Mesendoderm (in vitro differentiated cells): ENCODE measurements around the gene PARVB.
A peak's percentile ranks its signal among the peaks of the same experiment; 100 is the strongest.

ENCODE experiments used
- DNase-seq: peaks from one replicate; pipeline ENCODE4 v3.0.0; 2013
- H2AK5ac ChIP-seq: 2 replicates; pipeline ENCODE4 v1.6.1; 2013; ENCODE audit warnings: low read length, inconsistent platforms
- H2BK120ac ChIP-seq: 2 replicates; pipeline ENCODE4 v1.6.1; 2013; ENCODE audit warnings: low read depth, mild to moderate bottlenecking, low read length, moderate library complexity, mixed read lengths
- H2BK15ac ChIP-seq: replicated peaks from 2 replicates; pipeline ENCODE4 v1.6.1; 2013; ENCODE audit warnings: low read depth, mild to moderate bottlenecking, moderate library complexity
- H2BK5ac ChIP-seq: 2 replicates; pipeline ENCODE4 v1.6.1; 2013; ENCODE audit warnings: low read length, inconsistent platforms
- H3K18ac ChIP-seq: 2 replicates; pipeline ENCODE4 v1.6.1; 2013; ENCODE audit warnings: mild to moderate bottlenecking, low read length, mixed read lengths
- H3K23ac ChIP-seq: one replicate; pipeline ENCODE4 v1.6.1; 2013; ENCODE audit warnings: low read length
- H3K27ac ChIP-seq: 2 replicates; pipeline ENCODE4 v1.5.1; 2013; ENCODE audit warnings: low read depth, mild to moderate bottlenecking, inconsistent platforms, low read length, moderate library complexity
- H3K27me3 ChIP-seq: 2 replicates; pipeline ENCODE4 v1.6.1; 2013; ENCODE audit warnings: low read length, control low read depth, mild to moderate bottlenecking, inconsistent platforms; ENCODE audit not compliant: insufficient read depth, poor library complexity
- H3K36me3 ChIP-seq: 2 replicates; pipeline ENCODE4 v1.6.1; 2013; ENCODE audit warnings: low read length, inconsistent platforms; ENCODE audit not compliant: control insufficient read depth, insufficient read depth
- H3K4ac ChIP-seq: one replicate; pipeline ENCODE4 v1.6.1; 2013; ENCODE audit warnings: low read depth, mild to moderate bottlenecking, low read length, moderate library complexity
- H3K4me1 ChIP-seq: 2 replicates; pipeline ENCODE4 v1.6.1; 2013; ENCODE audit warnings: low read depth, low read length, inconsistent platforms; ENCODE audit not compliant: control insufficient read depth
- H3K4me2 ChIP-seq: 2 replicates; pipeline ENCODE4 v1.6.1; 2013; ENCODE audit warnings: low read length
- H3K4me3 ChIP-seq: 2 replicates; pipeline ENCODE4 v1.5.1; 2013; ENCODE audit warnings: mild to moderate bottlenecking, low read length
- H3K56ac ChIP-seq: one replicate; pipeline ENCODE4 v1.6.1; 2013; ENCODE audit warnings: low read length
- H3K79me1 ChIP-seq: 2 replicates; pipeline ENCODE4 v1.6.1; 2013; ENCODE audit warnings: low read length, inconsistent platforms
- H3K79me2 ChIP-seq: 2 replicates; pipeline ENCODE4 v1.6.1; 2013; ENCODE audit warnings: mild to moderate bottlenecking, low read length; ENCODE audit not compliant: control insufficient read depth, insufficient read depth
- H3K9ac ChIP-seq: 2 replicates; pipeline ENCODE4 v1.6.1; 2013; ENCODE audit warnings: low read length, inconsistent platforms
- H4K5ac ChIP-seq: one replicate; pipeline ENCODE4 v1.6.1; 2013; ENCODE audit warnings: low read length
- H4K8ac ChIP-seq: one replicate; pipeline ENCODE4 v1.6.1; 2013; ENCODE audit warnings: low read depth, mild to moderate bottlenecking, control low read depth, low read length, moderate library complexity
- WGBS: extraction: QIAGEN DNeasy Blood & Tissue Kit; methylation state at CpG from one replicate; pipeline ENCODE4 v1.1.7; 2013; ENCODE audit warnings: low lambda C conversion rate, missing lambda C conversion rate; ENCODE audit not compliant: insufficient coverage; ENCODE audit errors: extremely low coverage; 5-methylcytosine and 5-hydroxymethylcytosine counted together

The PARVB gene

DNA sequence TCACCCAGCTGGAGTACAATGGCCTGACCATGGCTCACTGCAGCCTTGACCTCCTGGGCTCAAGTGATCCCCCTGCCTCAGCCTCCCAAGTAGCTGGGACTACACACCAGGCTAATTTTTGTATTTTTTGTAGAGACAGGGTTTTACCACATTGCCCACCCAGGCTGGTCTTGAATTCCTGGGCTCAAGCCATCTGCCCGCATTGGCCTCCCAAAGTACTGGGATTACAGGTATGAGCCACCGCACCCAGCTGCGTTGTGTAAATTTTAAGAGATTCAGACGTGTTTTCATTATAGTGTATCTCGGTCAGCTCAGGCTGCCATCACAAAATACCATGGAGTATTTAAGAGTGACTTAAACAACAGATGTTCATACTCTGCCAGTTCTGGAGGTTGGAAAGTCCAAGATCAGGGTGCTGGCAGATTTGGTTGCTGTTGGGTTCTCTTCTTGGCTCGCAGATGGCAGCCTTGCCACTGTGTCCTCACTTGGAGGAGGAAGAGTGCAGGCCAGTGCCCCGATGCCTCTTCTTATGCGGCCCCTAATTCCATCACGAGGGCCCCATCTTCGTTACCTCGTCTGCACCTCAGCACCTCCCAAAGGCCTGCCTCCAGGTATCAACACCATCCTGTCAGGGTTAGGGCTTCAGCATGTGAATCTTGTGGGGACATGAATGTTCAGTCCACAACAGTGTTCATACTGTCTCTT lies 32.6 kb upstream of the PARVB start:
- Histone ChIP-seq H2BK15ac (no peak overlapping the region), H3K18ac (no peak overlapping the region), H3K56ac (no peak overlapping the region), H2AK5ac (no peak overlapping the region), H3K79me2 (no peaks in the 10 kb centered on the region), H3K4me2 (no peak overlapping the region), H3K27ac (no peak overlapping the region), H4K5ac (no peak overlapping the region), H4K8ac (no peak overlapping the region), H3K4me1 (no peaks in the 10 kb centered on the region), H3K27me3 (no peaks in the 10 kb centered on the region), H3K36me3 (peaks cover 4% of the 10 kb centered on the region), H3K4me3 (no peak overlapping the region), H2BK120ac (no peak overlapping the region), H3K23ac (no peak overlapping the region), H3K9ac (no peak overlapping the region), H3K4ac (no peak overlapping the region), H3K79me1 (no peaks in the 10 kb centered on the region), H2BK5ac (no peak overlapping the region)
- WGBS = no CpG with 5 or more reads among the region's 11 CpGs
- DNase-seq = no peak

DNA sequence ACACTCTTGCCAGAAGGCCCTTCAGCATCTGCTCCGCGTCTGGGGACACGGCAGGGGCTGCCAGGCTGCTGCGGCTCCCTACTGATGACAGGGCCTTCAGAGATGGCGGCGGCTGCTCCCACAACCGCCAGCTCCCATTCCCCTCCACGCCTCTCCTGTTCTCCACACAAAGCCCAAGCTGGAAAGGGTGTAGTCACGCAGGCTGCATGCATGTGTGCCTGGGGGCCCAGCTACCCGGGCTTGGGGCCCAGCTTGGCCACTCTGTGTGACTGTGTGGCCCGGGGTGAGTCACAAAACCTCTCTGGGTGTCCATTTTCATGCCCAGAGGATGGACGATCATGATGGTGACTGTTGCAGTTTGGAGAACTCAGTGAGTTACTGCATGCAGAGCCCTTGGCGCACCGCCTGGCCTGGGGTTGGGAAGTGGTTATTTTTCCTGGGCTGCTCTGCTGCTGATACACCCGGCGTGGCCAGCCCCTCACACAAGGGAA lies 31.7 kb upstream of the PARVB start:
- Histone ChIP-seq H3K4me2 (no peak overlapping the region), H3K79me2 (no peaks in the 10 kb centered on the region), H3K27me3 (no peaks in the 10 kb centered on the region), H2AK5ac (no peak overlapping the region), H3K4me3 (no peak overlapping the region), H3K18ac (no peak overlapping the region), H3K9ac (no peak overlapping the region), H3K79me1 (no peaks in the 10 kb centered on the region), H4K5ac (no peak overlapping the region), H3K36me3 (peaks cover 4% of the 10 kb centered on the region), H3K27ac (no peak overlapping the region), H2BK15ac (no peak overlapping the region), H2BK120ac (no peak overlapping the region), H3K4me1 (no peaks in the 10 kb centered on the region), H3K4ac (no peak overlapping the region), H4K8ac (no peak overlapping the region), H3K56ac (no peak overlapping the region), H2BK5ac (no peak overlapping the region), H3K23ac (no peak overlapping the region)
- no CpG with 5 or more reads among the region's 16 CpGs for WGBS
- DNase-seq = no peak

DNA sequence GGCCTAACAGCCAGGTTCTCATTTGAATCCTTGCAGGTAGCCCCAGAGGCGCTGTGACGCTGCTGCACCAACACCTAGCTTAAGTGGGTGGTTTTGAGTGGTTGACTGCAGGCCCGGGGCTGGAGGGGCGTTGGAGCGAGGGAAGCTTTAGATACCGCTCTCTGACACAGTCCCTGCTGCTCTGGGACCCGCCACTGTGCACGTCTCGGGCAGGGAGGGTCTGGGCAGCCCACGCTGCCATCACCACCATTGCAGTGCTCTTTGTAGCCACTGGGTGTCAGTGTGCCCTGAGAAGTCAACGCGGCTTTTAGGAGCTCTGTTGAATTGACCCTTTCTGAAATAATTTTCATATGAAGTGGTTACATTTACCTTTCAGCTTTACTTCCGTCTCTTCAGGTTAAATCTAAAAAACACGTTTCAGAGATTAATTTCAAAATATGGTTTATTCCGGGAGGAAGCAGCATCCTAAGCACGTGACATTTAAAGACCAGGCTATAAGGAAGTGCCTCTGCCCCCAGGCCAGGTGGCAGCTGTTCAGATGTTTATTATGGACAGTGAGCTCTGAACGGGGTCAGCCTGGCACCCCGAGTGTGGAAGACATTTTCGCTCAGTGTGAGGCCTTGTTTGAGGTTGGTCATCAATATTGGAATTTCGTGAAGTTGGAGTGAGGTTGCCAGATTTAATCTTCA lies 30.9 kb upstream of the PARVB start:
- H3K79me2 ChIP-seq = no peaks in the 10 kb centered on the region
- no peak overlapping the region for H2BK15ac ChIP-seq
- H3K36me3 ChIP-seq = peaks cover 4% of the 10 kb centered on the region
- H2BK120ac ChIP-seq = no peak overlapping the region
- no peaks in the 10 kb centered on the region for H3K4me1 ChIP-seq
- no peaks in the 10 kb centered on the region for H3K79me1 ChIP-seq
- no peak overlapping the region for H3K18ac ChIP-seq
- no peak overlapping the region for H4K8ac ChIP-seq
- no peak overlapping the region for H3K27ac ChIP-seq
- no peak overlapping the region for H3K4me3 ChIP-seq
- WGBS = no CpG with 5 or more reads among the region's 20 CpGs
- no peak overlapping the region for H4K5ac ChIP-seq
- no peak overlapping the region for H3K4ac ChIP-seq
- H3K9ac ChIP-seq = no peak overlapping the region
- no peak overlapping the region for H2AK5ac ChIP-seq
- peak; percentile 75 for DNase-seq
- no peak overlapping the region for H2BK5ac ChIP-seq
- H3K56ac ChIP-seq = no peak overlapping the region
- H3K4me2 ChIP-seq = no peak overlapping the region
- H3K27me3 ChIP-seq = no peaks in the 10 kb centered on the region
- H3K23ac ChIP-seq = no peak overlapping the region

DNA sequence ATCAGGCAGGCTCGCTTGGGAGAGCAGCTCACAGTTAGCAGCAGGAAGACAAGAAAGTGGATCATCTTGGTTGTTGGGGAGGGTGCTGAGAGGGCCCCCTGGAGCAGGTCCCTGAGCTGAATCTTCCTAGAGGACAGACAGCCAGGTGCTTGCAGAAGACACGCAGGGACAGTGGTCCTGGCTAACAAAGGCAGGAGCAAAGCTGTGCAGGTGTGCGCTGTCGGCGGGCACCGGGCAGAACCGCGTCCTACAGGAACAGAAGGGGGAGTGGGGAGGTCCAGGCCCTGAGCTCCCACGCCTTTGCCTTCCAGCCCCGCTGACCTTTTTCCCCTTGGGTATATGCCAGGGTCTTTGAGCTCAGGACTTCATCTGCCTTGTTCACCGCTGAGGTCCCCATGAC lies 30.1 kb upstream of the PARVB start:
- Histone ChIP-seq H3K4me3 (no peak overlapping the region), H3K36me3 (peaks cover 2% of the 10 kb centered on the region), H3K18ac (no peak overlapping the region), H2BK120ac (no peak overlapping the region), H3K27me3 (no peaks in the 10 kb centered on the region), H3K79me1 (no peaks in the 10 kb centered on the region), H3K27ac (no peak overlapping the region), H3K4ac (no peak overlapping the region), H2BK15ac (no peak overlapping the region), H2AK5ac (no peak overlapping the region), H3K79me2 (no peaks in the 10 kb centered on the region), H3K56ac (no peak overlapping the region), H2BK5ac (no peak overlapping the region), H3K4me2 (no peak overlapping the region), H3K23ac (no peak overlapping the region), H4K8ac (no peak overlapping the region), H4K5ac (no peak overlapping the region), H3K4me1 (no peaks in the 10 kb centered on the region), H3K9ac (no peak overlapping the region)
- WGBS = no CpG with 5 or more reads among the region's 11 CpGs
- no peak for DNase-seq

DNA sequence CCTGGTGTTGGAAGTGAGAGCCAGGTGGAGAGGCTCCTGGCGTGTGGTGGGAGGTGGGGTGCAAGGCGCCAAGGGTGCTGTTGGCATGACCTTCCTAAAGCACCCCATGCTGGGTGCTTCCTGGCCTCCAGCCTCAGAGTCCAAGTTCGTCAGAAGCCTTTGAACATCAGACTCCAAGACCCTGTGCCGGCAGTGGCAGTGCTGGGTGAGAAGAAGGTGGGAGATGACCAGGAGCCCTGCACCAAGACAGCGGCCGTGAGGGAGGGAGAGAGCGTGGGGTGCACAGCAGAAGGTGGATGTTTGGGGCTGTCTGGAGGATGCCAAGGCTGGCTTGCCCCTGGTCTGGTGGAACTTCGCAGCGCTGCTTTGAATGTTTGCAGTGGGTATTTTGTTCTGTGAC lies 29.7 kb upstream of the PARVB start:
- WGBS = no CpG with 5 or more reads among the region's 9 CpGs

More for the DNA sequence above, 29.7 kb upstream of the PARVB start:
- Histone ChIP-seq H3K79me1 (no peaks in the 10 kb centered on the region), H3K56ac (no peak overlapping the region), H3K4me2 (no peak overlapping the region), H3K27me3 (no peaks in the 10 kb centered on the region), H3K4me3 (no peak overlapping the region), H3K9ac (no peak overlapping the region), H3K23ac (no peak overlapping the region), H3K4me1 (no peaks in the 10 kb centered on the region), H2BK120ac (no peak overlapping the region), H4K5ac (no peak overlapping the region), H2BK5ac (no peak overlapping the region), H3K79me2 (no peaks in the 10 kb centered on the region), H2BK15ac (no peak overlapping the region), H3K4ac (no peak overlapping the region), H3K18ac (no peak overlapping the region), H4K8ac (no peak overlapping the region), H2AK5ac (no peak overlapping the region), H3K27ac (no peak overlapping the region), H3K36me3 (peaks cover 1% of the 10 kb centered on the region)
- DNase-seq = no peak
